Activated CD4-positive, alpha-beta memory T cell treated with anti-CD3 and anti-CD28 coated beads for 36 hours (primary cell): ENCODE data around the gene MGMT. TPM values are rescaled to one million over a fixed set of nuclear protein-coding genes. Genes with fewer than 3 reads are reported as not detected.

Experiments
- CTCF ChIA-PET: fragments of 350-600 bp; sonication (Branson Sonifier 250); formaldehyde crosslinking; loops from one replicate; lab custom pipeline; 2021; ENCODE audit warnings: antibody characterized with exemption, inconsistent platforms; lab: Charles Lee
- POLR2A ChIA-PET: fragments of 350-600 bp; sonication (Branson Sonifier 250); formaldehyde crosslinking; loops from one replicate; lab custom pipeline; 2021; ENCODE audit warnings: antibody characterized with exemption; lab: Charles Lee
- DNase-seq: peaks from one replicate; pipeline ENCODE4 v3.0.0-alpha.2; 2020
- H3K27ac Mint-ChIP-seq: one replicate; pipeline ENCODE4 v1.8.0; 2021; ENCODE audit warnings: mixed read lengths
- H3K27me3 Mint-ChIP-seq: one replicate; pipeline ENCODE4 v1.8.0; 2021; ENCODE audit warnings: mixed read lengths
- H3K36me3 Mint-ChIP-seq: one replicate; pipeline ENCODE4 v1.8.0; 2021; ENCODE audit warnings: mixed read lengths
- H3K4me1 Mint-ChIP-seq: one replicate; pipeline ENCODE4 v1.8.0; 2021; ENCODE audit warnings: low read depth, mixed read lengths
- H3K4me3 Mint-ChIP-seq: one replicate; pipeline ENCODE4 v1.8.0; 2021; ENCODE audit warnings: mild to moderate bottlenecking, mixed read lengths
- H3K9me3 Mint-ChIP-seq: one replicate; pipeline ENCODE4 v1.8.0; 2021; ENCODE audit warnings: mixed read lengths
- intact Hi-C: fragments of 100-400 bp; cut with micrococcal nuclease; formaldehyde crosslinking; loops from one replicate; pipeline ENCODE4 v1.15.1; 2023
- total RNA-seq, 2 experiments: library from RNA; stranded (reverse); gene quantifications; one replicate each; pipeline ENCODE4 v1.2.3, GENCODE V29; 2021

The MGMT gene
- total RNA-seq, 2 experiments from 2014 or later: 22.9 to 23.8 TPM

DNA sequence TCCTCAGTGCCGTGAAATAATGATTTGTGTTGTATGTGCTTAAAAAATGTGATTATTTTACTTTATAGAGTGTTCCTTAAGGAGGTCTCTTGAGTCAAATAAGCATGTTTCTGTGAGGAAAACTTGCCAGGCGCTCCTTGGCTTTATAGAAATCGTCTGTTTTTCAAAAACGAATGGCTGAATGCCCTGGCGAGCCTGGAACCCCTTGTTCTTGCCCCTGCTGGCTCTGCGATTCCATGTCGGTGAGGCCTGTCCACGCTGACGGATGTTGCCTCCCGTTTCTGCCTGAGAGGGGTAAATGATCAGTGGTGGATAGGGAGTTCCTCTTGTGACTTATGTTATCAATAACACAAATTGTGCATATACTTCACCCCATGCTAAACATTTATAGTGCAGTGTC is 75.5 kb downstream of the MGMT start:
- Mint-ChIP-seq H3K36me3 (peaks cover 33% of the 10 kb centered on the region), H3K27me3 (no peaks in the 10 kb centered on the region), H3K27ac (no peak overlapping the region), H3K9me3 (no peaks in the 10 kb centered on the region), H3K4me1 (no peaks in the 10 kb centered on the region), H3K4me3 (no peak overlapping the region)
- intact Hi-C loops: no loop called here
- ChIA-PET CTCF (no interaction called here), POLR2A (no interaction called here)
- no peak for DNase-seq

DNA sequence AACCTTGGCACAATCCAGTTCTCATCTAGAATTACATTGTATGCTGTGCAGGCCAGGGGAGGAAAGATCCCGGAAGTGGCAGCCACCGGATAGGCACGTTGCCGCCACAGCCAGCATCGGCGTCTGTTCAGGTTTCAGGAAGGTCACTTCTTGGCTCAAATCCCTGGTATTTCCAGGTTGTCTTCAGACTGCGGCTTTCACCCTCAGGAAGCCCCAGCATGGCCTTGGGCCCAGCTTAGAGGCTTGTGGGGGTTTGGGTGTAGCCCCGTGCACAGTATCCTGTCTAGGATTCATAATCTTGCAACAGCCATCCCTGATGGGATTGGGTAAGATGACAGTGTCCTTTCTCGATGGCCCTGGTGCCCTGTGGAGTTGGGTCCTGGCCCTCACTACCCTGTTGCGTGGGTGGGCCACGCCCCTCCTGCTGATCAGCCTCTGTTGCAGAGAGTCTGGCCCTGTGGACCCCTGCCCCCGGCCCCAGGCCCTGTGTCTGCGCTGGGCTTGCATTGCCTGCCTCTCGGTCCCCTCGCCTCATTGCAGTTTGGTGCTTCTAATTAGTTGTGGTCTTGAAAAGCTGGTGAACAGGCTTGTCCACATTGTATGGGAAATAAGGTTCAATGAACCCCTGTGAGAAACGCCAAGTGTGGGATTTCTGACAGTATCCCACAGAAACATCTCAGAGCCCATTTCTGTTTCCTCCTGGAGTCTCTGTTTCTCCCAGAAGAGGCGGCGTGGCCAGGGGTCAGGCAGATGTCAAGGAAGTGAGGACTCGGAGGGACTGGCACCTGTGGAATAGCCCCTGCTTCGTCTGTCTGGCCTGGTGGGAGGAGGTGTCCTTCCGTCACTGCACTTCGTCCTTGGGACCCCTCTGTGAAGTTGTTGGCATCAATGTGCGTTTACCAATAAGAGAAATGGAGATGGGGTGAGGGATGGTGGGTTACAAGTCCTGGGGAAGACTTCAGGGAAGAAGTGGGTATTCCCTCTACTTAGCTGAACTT is 77.5 kb downstream of the MGMT start:
- no peaks in the 10 kb centered on the region for H3K4me1 Mint-ChIP-seq
- H3K27ac Mint-ChIP-seq: no peak overlapping the region
- no peak overlapping the region for H3K4me3 Mint-ChIP-seq
- no peaks in the 10 kb centered on the region for H3K27me3 Mint-ChIP-seq
- peaks cover 26% of the 10 kb centered on the region for H3K36me3 Mint-ChIP-seq
- POLR2A ChIA-PET: no interaction called here
- no peak for DNase-seq
- intact Hi-C loops: no loop called here
- H3K9me3 Mint-ChIP-seq: no peaks in the 10 kb centered on the region
- CTCF ChIA-PET: no interaction called here

DNA sequence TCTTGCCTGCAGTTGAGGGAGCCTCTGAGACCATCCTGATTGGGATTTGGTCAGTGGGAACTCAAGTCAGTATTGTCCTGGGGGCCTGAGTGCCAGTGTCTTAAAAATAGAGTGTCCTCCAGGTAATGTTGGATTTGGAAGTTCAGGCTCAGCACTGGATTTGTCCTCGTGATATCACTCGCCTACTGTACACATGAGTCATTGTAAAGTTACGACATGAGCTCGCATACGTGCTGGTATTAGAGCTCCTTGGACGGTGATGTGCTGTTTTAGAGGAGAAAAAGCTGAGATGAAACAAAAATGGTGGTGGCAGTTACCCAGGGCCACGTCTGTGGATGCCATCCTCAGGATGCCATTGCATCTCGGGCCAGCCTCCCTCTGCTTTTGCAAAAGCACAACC is 78.2 kb downstream of the MGMT start:
- POLR2A ChIA-PET: no interaction called here
- no peaks in the 10 kb centered on the region for H3K9me3 Mint-ChIP-seq
- peaks cover 23% of the 10 kb centered on the region for H3K36me3 Mint-ChIP-seq
- intact Hi-C loops: no loop called here
- H3K4me1 Mint-ChIP-seq: no peaks in the 10 kb centered on the region
- H3K27me3 Mint-ChIP-seq: no peaks in the 10 kb centered on the region
- H3K27ac Mint-ChIP-seq: no peak overlapping the region
- H3K4me3 Mint-ChIP-seq: no peak overlapping the region
- CTCF ChIA-PET: no interaction called here
- no peak for DNase-seq

DNA sequence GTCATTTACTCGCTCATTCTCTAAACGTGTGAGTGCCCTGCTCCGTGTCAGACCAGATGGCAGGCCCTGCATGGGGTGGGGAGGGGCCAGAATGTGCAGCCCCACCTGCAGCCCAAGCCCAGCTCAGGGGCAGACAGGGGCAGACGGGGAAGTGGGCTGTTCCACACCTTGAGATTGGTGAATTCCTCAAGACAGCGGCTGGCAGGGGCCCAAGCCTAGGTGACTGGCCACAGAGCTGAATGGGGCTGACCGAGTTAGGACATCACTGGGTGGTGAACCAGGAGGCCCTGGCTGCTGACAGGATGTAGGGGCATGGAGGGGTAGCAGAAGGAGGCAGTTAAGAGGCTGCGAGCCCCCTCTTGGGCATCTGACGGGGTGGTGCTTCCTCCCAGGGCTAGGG is 79.1 kb downstream of the MGMT start:
- H3K4me3 Mint-ChIP-seq: no peak overlapping the region
- H3K27me3 Mint-ChIP-seq: no peaks in the 10 kb centered on the region
- DNase-seq: no peak
- no peaks in the 10 kb centered on the region for H3K9me3 Mint-ChIP-seq
- H3K27ac Mint-ChIP-seq: no peak overlapping the region
- H3K36me3 Mint-ChIP-seq: peaks cover 27% of the 10 kb centered on the region
- ChIA-PET CTCF (no interaction called here), POLR2A (no interaction called here)
- intact Hi-C loops: no loop called here
- no peaks in the 10 kb centered on the region for H3K4me1 Mint-ChIP-seq

DNA sequence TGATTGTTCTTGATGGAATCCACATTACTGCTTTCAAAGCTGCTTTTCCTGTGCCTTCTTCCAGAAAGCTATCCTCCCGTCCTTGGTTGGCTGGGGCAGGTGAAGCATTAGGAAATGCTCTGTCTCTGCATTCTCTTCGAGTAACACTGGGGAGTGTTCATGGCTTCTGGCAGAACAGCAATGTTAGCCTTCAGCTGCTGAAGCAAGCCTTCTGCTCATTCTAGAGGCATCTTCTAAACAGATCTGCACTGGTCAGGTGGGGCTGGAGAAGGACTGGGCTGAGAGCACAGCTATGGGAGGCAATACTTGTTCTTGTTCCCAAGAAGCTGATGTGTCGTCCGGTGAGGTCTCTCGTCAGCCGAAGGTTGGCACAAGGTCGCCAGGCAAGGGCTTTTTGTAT is 80.6 kb downstream of the MGMT start:
- no peaks in the 10 kb centered on the region for H3K4me1 Mint-ChIP-seq
- H3K4me3 Mint-ChIP-seq: no peak overlapping the region
- no peak for DNase-seq
- intact Hi-C loops: no loop called here
- no peak overlapping the region for H3K27ac Mint-ChIP-seq
- no peaks in the 10 kb centered on the region for H3K9me3 Mint-ChIP-seq
- POLR2A ChIA-PET: no interaction called here
- CTCF ChIA-PET: no interaction called here
- peaks cover 23% of the 10 kb centered on the region for H3K36me3 Mint-ChIP-seq
- no peaks in the 10 kb centered on the region for H3K27me3 Mint-ChIP-seq

DNA sequence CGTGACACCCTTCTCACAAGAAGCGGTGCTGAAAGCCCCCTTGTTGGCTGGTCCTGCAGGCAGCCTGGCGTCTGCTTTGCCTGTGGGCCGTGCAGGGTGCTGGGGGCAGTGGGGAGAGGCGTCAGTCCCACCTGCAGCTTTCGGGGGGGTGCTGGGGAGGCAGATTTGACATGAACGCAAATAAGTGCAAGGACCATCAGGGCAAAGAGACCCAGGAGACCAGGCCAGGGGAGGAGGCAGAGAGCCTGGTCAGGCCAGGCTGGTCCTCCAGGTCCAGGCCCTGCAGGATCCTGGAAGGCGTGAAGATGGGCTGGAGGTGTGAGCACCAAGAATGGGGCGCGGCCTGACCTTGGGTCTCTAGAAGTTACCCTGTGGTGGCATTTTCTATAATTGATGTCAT is 81.6 kb downstream of the MGMT start:
- ChIA-PET CTCF (no interaction called here), POLR2A (no interaction called here)
- Mint-ChIP-seq H3K36me3 (peaks cover 21% of the 10 kb centered on the region), H3K9me3 (no peaks in the 10 kb centered on the region), H3K27ac (no peak overlapping the region), H3K4me3 (no peak overlapping the region), H3K4me1 (no peaks in the 10 kb centered on the region), H3K27me3 (no peaks in the 10 kb centered on the region)
- no peak for DNase-seq
- intact Hi-C loops: no loop called here

DNA sequence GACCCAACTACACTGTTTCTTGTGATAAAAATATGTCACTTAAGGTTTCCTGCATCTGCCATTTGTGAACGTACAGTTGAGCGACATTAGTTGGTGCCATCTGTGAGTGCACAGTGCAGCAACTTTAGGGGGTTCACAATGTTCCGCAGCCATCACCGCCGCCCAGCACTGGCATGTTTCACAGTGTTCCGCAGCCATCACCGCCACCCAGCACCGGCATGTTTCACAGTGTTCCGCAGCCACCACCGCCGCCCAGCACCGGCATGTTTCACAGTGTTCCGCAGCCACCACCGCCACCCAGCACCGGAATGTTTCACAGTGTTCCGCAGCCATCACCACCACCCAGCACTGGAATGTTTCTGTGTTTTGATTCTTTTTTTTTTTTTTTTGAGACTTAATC is 83.0 kb downstream of the MGMT start:
- H3K27me3 Mint-ChIP-seq: no peaks in the 10 kb centered on the region
- H3K27ac Mint-ChIP-seq: no peak overlapping the region
- POLR2A ChIA-PET: no interaction called here
- no peaks in the 10 kb centered on the region for H3K4me1 Mint-ChIP-seq
- H3K9me3 Mint-ChIP-seq: no peaks in the 10 kb centered on the region
- no peak for DNase-seq
- no peak overlapping the region for H3K4me3 Mint-ChIP-seq
- intact Hi-C loops: no loop called here
- H3K36me3 Mint-ChIP-seq: peaks cover 21% of the 10 kb centered on the region
- CTCF ChIA-PET: no interaction called here

DNA sequence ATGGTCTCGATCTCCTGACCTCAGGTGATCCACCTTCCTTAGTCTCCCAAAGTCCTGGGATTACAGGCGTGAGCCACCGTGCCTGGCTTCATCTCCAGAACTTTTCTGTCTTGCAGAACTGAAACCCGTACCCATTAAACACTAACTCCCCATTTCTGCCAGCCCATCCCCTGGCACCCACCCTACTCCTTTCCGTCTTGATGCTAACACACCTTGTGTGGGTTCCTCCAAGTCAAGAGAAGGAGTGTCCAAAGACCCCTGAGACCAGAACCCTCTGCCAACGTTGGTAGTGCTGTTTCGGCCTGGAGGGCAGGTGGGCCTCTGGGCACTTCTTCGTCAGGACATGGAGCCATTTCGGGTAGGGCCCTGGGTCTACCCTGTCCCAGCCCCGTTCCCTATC is 83.6 kb downstream of the MGMT start:
- H3K27ac Mint-ChIP-seq: no peak overlapping the region
- H3K27me3 Mint-ChIP-seq: no peaks in the 10 kb centered on the region
- ChIA-PET CTCF (no interaction called here), POLR2A (no interaction called here)
- DNase-seq: no peak
- H3K4me1 Mint-ChIP-seq: no peaks in the 10 kb centered on the region
- intact Hi-C loops: no loop called here
- H3K9me3 Mint-ChIP-seq: no peaks in the 10 kb centered on the region
- peaks cover 22% of the 10 kb centered on the region for H3K36me3 Mint-ChIP-seq
- no peak overlapping the region for H3K4me3 Mint-ChIP-seq

DNA sequence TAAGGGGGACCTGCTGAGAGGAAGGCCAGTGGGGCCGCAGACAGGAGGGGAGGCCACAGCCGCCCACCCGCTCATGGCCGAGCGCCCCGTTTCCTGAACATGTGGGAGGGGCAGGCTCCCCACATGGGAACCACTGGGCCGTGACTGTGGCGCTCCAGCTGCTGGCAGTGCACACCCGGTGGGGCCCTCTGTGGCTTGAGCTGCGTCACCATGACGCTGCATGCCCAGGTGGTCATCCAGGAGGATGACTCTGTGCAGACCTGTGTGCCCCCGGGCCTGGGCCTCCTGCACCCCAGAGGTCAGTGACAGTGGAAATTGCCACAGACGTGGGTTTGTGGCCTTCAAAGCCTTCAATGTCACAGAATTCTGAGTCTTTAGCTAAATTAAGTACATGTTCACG is 85.1 kb downstream of the MGMT start:
- CTCF ChIA-PET: no interaction called here
- peaks cover 4% of the 10 kb centered on the region for H3K9me3 Mint-ChIP-seq
- POLR2A ChIA-PET: no interaction called here

DNA sequence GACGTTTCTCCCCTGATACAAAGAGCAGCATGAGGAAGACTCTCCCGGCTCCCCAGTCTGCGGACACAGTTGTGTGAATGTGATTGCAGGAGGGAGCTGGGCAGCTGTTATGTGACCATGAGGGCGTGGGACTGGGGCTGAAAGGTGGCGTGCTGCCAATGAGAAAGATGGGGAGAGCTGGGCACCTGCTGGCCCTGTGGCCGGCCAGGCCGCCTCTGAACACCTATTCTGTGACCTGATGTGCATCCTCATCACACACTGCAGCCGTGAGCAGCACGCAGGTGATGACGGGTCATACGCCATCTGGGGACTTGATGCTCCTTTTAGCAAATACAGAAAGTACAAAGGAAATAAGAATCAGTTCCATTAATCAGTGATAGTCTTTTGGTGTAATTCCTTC is 86.9 kb downstream of the MGMT start:
- CTCF ChIA-PET: no interaction called here
- Mint-ChIP-seq H3K4me1 (peaks cover 1% of the 10 kb centered on the region), H3K27ac (no peak overlapping the region), H3K4me3 (no peak overlapping the region), H3K27me3 (no peaks in the 10 kb centered on the region), H3K36me3 (peaks cover 40% of the 10 kb centered on the region), H3K9me3 (peaks cover 5% of the 10 kb centered on the region)
- DNase-seq: no peak
- intact Hi-C loops: no loop called here
- POLR2A ChIA-PET: no interaction called here

More for the DNA sequence above, 85.1 kb downstream of the MGMT start:
- no peak for DNase-seq
- Mint-ChIP-seq H3K36me3 (peaks cover 34% of the 10 kb centered on the region), H3K4me1 (peaks cover 1% of the 10 kb centered on the region), H3K4me3 (no peak overlapping the region), H3K27ac (no peak overlapping the region), H3K27me3 (no peaks in the 10 kb centered on the region)
- intact Hi-C loops: no loop called here

DNA sequence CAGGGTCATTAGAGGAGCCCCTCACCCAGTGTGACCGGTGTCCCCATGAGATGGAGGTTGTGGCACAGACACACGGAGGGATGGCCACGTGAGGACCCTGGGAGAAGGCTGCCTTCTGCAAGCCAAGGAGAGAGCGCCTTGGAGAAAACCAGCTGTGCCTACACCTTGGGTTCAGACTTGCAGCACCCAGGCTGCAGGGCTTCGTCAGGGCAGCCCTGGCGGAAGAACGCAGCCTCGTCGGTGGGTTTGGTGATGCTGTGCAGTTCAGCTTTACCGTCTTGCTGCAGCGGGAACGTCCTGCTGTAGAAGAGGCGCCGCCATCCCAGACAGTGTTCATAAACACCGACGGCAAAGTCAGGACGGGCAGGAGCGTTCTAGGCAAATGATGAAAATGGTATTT is 89.3 kb downstream of the MGMT start:
- intact Hi-C loops: no loop called here
- Mint-ChIP-seq H3K9me3 (peaks cover 7% of the 10 kb centered on the region), H3K36me3 (peaks cover 35% of the 10 kb centered on the region), H3K4me3 (no peak overlapping the region), H3K27ac (no peak overlapping the region), H3K4me1 (peaks cover 1% of the 10 kb centered on the region), H3K27me3 (no peaks in the 10 kb centered on the region)
- CTCF ChIA-PET: no interaction called here
- DNase-seq: no peak
- POLR2A ChIA-PET: no interaction called here

DNA sequence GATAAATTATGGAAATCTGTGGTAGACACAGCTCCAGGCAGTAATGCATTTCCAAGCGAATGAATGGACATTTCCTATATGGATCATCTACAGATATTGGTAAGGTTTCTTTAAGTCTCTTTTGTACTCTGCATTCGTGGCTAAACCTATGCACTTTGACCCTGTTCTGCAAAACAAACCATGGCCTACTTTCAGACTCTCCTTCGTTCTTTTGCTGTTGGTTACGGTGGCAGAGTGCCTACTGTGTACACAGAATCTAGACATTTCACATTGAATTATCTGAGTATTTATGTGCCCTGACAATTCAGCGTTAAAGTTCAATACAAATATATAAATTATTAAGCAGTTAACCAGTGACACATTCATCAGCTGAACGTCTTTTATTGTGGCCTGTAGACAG is 93.3 kb downstream of the MGMT start:
- no peak for DNase-seq
- CTCF ChIA-PET: no interaction called here
- Mint-ChIP-seq H3K4me1 (peaks cover 1% of the 10 kb centered on the region), H3K9me3 (peaks cover 10% of the 10 kb centered on the region), H3K27ac (no peak overlapping the region), H3K36me3 (peaks cover 34% of the 10 kb centered on the region), H3K27me3 (no peaks in the 10 kb centered on the region), H3K4me3 (no peak overlapping the region)
- POLR2A ChIA-PET: no interaction called here
- intact Hi-C loops: no loop called here

DNA sequence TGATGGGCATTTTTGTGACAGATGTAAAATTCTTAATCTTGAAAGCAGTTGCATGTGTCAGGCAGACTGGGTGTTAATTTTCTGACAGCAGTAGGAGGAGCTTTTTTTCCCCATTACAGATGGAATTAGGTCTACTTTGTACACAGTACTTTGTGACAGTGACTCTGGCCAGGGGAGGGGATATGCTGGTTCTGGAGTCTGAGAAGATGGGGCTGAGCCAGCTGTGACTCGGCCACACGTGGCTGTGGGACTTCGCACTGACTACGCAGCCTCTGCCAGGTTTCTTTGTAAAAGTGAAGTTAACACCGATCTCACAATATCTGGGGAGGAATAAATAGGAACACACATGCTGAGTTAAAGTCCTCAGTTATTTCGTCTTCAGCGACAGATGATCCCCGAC is 95.4 kb downstream of the MGMT start:
- no peaks in the 10 kb centered on the region for H3K27me3 Mint-ChIP-seq
- H3K27ac Mint-ChIP-seq: no peak overlapping the region
- POLR2A ChIA-PET: no interaction called here
- H3K36me3 Mint-ChIP-seq: peaks cover 34% of the 10 kb centered on the region
- CTCF ChIA-PET: interaction anchor here (0.6 kb wide), 1 partner anchor 43 kb away, joined by 3 read pairs; no protein-coding TSS in a partner anchor
- H3K4me1 Mint-ChIP-seq: no peaks in the 10 kb centered on the region
- intact Hi-C loops: no loop called here
- H3K9me3 Mint-ChIP-seq: peaks cover 5% of the 10 kb centered on the region
- no peak for DNase-seq
- H3K4me3 Mint-ChIP-seq: no peak overlapping the region
